T47D (cell line): ENCODE data around the gene KLHDC9.

Source experiments
- DNase-seq, 2 experiments: peaks; one replicate each; pipeline versions ENCODE4 v3.0.0 to v3.0.0-alpha.2; 2011 to 2012; ENCODE audit warnings: low read depth in 1 of 2, low spot score in 1 of 2
- JUND ChIP-seq: IDR thresholded peaks from 2 replicates; pipeline ENCODE4 v1.6.1; 2012; ENCODE audit warnings: low read depth
- in situ Hi-C: cut with HindIII; loops from 2 replicates; pipeline ENCODE4 v1.10.0; 2016; ENCODE audit warnings: low sequenced_read_pairs, low pct_unique_long_range_greater_than_20kb

KLHDC9 gene

GRCh38 chr1:161132410-161133219, 34.5 kb downstream of the KLHDC9 start, which contains the start of gene DEDD:
TSS of gene DEDD (minus strand) at chr1:161132667. CDS start at chr1:161124462, 8,205 bp downstream.
- TF ChIP-seq JUND = no peak
- in situ Hi-C loops = no loop called here
- DNase-seq = peak; percentile 92 to 99

GRCh38 chr1:161133220-161133740, 35.1 kb downstream of the KLHDC9 start:
- in situ Hi-C loops = no loop called here
- peak in 1 of 2 experiments; percentile 58 for DNase-seq
- no peak for TF ChIP-seq JUND

DNA sequence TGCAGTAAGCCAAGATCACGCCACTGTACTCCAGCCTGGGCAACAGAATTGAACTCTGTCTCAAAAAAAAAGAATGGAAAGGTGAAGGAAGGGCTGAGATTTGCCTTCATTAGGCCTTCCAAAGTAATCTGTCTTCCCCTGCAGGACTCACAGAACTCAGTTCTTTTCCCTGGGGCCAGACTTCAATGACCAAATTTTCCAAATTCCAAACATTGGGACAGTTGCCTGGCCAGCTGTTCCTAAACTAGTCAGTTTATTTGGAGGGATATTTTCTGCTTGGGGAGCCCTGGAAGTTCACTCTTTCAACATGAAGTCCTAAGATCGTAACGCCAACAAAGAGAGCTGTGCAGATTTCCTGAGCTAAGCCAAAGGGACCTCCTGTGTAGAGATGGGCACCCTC, 39.7 kb downstream of the KLHDC9 start:
- no peak for DNase-seq
- TF ChIP-seq JUND = no peak
- in situ Hi-C loops = no loop called here

GRCh38 chr1:161138431-161138830, 40.3 kb downstream of the KLHDC9 start:
- no peak for TF ChIP-seq JUND
- DNase-seq = no peak
- in situ Hi-C loops = no loop called here

DNA sequence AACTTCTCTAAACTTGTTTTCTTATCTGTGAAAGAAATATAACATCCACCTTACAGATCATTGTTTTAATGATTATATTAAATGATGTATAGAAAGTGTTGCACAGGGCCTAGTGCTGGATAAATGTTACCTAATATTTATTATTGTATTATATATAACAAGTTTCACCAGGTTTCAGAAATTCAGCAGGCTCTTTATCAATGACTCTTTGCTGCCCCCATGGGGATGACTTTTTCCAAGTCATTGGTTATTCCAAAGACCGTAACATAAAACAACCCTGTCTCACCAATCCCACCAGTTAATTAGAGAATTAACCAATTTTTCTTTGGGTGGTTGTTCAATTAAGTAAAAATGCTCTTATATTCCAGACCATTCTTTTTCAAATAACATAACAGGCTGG, 41.6 kb downstream of the KLHDC9 start:
- DNase-seq = peak in 1 of 2 experiments; percentile 67
- in situ Hi-C loops = no loop called here
- TF ChIP-seq JUND = no peak

GRCh38 chr1:161140755-161141400, 42.7 kb downstream of the KLHDC9 start:
- TF ChIP-seq JUND = no peak
- no peak for DNase-seq
- in situ Hi-C loops = no loop called here

GRCh38 chr1:161145832-161146231, 47.7 kb downstream of the KLHDC9 start:
- no peak for DNase-seq
- in situ Hi-C loops = no loop called here
- TF ChIP-seq JUND = no peak
